ENCODE measurements around the gene YIF1B.
"Not testable (repeated sequence)": the region's sequence is repeated elsewhere in the genome, so short reads cannot be mapped to it uniquely, and the experiment has no call there.

The YIF1B gene, protein sequence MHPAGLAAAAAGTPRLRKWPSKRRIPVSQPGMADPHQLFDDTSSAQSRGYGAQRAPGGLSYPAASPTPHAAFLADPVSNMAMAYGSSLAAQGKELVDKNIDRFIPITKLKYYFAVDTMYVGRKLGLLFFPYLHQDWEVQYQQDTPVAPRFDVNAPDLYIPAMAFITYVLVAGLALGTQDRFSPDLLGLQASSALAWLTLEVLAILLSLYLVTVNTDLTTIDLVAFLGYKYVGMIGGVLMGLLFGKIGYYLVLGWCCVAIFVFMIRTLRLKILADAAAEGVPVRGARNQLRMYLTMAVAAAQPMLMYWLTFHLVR

DNA sequence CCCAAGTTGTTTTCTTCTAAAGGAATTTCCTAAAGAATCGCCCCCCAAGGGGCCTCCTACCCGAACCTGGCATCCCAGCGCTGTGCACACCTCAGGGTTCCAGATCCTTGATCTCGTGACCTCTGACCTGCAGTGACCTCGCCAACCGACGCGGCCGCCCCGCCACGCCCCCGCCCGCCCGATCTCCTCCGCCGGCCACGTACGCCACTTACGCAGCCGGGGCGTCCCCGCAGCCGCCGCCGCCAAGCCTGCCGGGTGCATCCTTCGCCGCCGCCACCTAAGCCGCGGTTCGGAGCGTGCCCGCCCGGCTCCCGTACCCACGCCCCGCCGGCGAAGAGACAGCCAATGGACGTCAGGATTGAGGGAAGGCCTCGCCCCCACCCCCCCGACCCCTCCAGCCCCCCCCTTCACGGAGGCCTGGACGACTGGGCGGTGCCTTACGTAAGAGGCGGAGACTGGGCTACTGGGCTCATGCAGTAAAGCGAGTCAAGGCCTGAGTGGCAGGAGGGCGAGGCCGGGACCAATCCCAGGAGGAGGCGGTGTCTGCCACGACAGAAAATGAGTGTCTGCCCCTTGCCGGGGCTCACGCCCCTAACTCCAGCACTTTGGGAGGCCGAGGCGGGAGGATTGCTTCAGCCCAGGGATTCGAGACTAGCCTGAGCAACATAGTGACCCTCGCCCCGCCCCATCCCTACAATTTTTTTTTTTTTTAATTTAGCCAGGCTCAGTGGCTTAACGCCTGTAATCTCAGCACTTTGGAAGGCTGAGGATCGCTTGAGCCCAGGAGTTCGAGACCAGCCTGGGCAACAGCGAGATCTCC is at the start of gene YIF1B:
YIF1B (minus strand) TSS at position 291 of the 820 bp plus-strand sequence; CDS start at position 261, 30 bp downstream.
- no peaks in the 10 kb centered on the region for H3K36me3 ChIP-seq (ENCODE audit: control insufficient read depth, insufficient read depth, low read length)
- peaks cover 20% of the 10 kb centered on the region for H3K4me1 ChIP-seq (ENCODE audit: control insufficient read depth, insufficient read depth, low read length)
- H3K9ac ChIP-seq (ENCODE audit: low read length), result peak within 1 kb of the TSS; percentile 81
- H3K27ac ChIP-seq (ENCODE audit: low read depth, low read length), result peak within 1 kb of the TSS; percentile 86; the same call in 1 of the 2 replicates
- no peaks in the 10 kb centered on the region for H3K9me3 ChIP-seq (ENCODE audit: control insufficient read depth, insufficient read depth, low read depth, low read length)
- peaks cover 36% of the 10 kb centered on the region for H3K27me3 ChIP-seq (ENCODE audit: control insufficient read depth, insufficient read depth, low read length)
- H3K4me3 ChIP-seq (ENCODE audit: low read depth, low read length), result peak within 1 kb of the TSS; percentile 98

DNA sequence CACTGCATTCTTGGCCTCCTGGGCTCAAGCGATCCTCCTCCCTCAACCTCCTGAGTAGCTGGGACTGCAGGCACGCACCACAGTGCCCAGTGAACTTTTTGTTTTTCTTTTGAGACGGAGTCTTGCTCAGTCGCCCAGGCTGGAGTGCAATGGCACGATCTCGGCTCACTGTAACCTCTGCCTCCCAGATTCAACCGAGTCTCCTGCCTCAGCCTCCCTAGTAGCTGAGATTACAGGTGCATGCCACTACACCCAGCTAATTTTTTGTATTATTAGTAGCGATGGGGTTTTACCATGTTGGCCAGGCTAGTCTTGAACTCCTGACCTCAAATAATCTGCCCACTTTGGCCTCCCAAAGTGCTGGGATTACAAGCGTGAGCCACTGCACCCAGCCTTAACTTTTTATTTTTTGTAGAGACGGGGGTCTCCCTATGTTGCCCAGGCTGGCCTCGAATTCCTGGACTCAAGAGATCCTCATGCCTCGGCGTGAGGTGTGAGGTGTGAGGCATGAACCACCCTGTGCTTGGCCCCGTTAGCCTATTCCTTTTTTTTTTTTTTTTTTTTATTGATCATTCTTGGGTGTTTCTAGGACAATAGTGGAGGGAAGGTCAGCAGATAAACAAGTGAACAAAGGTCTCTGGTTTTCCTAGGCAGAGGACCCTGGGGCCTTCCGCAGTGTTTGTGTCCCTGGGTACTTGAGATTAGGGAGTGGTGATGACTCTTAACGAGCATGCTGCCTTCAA is 47.4 kb upstream of the YIF1B start:
- not testable (repeated sequence) for H3K9me3 ChIP-seq (ENCODE audit: control insufficient read depth, insufficient read depth, low read depth, low read length); H3K4me1 ChIP-seq (ENCODE audit: control insufficient read depth, insufficient read depth, low read length); H3K9ac ChIP-seq (ENCODE audit: low read length); H3K27ac ChIP-seq (ENCODE audit: low read depth, low read length); H3K36me3 ChIP-seq (ENCODE audit: control insufficient read depth, insufficient read depth, low read length)
- peak overlapping the region; percentile 93 for H3K4me3 ChIP-seq (ENCODE audit: low read depth, low read length)
- H3K27me3 ChIP-seq (ENCODE audit: control insufficient read depth, insufficient read depth, low read length), result peaks cover 40% of the 10 kb centered on the region

DNA sequence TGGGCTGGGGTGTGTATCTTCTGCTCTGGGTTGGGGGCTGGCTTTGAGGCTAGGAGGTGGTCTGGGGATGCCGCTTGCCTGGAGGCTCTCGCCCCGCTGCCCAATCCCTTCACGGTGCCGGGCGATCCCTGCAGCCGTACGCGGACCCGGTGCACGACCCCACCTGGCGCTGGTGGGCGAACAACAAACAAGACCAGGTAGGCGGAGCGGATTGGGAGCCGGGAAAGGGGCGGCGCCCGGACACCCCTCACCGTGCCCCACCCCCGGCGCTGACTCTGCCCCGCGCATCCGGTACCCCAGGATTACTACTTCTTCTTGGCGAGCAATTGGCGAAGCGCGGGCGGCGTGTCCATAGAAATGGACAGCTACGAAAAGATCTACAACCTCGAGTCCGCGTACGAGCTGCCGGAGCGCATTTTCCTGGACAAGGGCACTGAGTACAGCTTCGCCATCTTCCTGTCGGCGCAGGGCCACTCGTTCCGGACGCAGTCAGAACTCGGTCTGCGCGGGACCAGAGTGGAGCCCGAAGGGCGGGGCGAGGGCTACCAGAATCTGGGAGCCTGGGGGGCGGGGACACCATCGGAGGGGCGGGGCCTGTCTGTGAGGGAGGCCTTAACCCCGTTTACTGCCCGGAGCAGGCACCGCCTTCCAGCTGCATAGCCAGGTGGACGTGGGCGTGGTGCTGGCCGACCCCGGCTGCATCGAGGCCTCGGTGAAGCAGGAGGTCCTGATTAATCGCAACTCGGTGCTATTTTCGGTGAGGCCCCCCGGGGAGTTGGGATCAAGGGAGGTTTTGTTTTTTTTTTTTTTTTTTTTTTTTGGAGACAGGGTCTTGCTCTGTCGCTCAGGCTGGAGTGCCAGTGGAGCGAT is 46.6 kb upstream of the YIF1B start:
- peak overlapping the region; percentile 64 for H3K9ac ChIP-seq (ENCODE audit: low read length)
- no peak overlapping the region for H3K27ac ChIP-seq (ENCODE audit: low read depth, low read length)
- no peaks in the 10 kb centered on the region for H3K36me3 ChIP-seq (ENCODE audit: control insufficient read depth, insufficient read depth, low read length)

DNA sequence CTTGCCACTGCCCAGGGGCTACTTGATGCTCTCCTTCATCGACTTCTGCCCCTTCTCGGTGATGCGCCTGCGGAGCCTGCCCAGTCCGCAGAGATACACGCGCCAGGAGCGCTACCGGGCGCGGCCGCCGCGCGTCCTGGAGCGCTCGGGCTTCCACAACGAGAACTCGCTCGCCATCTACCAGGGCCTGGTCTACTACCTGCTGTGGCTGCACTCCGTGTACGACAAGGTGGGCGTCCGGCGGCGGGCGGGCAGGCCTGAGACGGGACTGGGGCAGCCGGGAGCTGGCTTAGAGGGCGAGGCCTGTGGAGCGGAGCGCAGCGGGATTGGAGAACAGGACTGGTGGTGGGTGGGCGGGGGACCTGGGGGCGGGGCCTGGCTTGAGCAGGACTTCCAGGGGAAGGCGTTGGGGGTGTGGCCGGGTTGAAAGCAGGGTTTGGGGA is 45.9 kb upstream of the YIF1B start:
- Histone ChIP-seq H3K27me3 (ENCODE audit: control insufficient read depth, insufficient read depth, low read length) (peaks cover 44% of the 10 kb centered on the region), H3K4me3 (ENCODE audit: low read depth, low read length) (peak overlapping the region; percentile 93), H3K4me1 (ENCODE audit: control insufficient read depth, insufficient read depth, low read length) (0 out of 2 replicates have a peak, but pooled peaks cover 5% of the 10 kb centered on the region), H3K9ac (ENCODE audit: low read length) (peak overlapping the region; percentile 54), H3K9me3 (ENCODE audit: control insufficient read depth, insufficient read depth, low read depth, low read length) (peaks cover 5% of the 10 kb centered on the region), H3K27ac (ENCODE audit: low read depth, low read length) (no peak overlapping the region), H3K36me3 (ENCODE audit: control insufficient read depth, insufficient read depth, low read length) (no peaks in the 10 kb centered on the region)

More for the DNA sequence above, 46.6 kb upstream of the YIF1B start:
- Histone ChIP-seq H3K4me1 (ENCODE audit: control insufficient read depth, insufficient read depth, low read length) (0 out of 2 replicates have a peak, but pooled peaks cover 5% of the 10 kb centered on the region), H3K9me3 (ENCODE audit: control insufficient read depth, insufficient read depth, low read depth, low read length) (peaks cover 5% of the 10 kb centered on the region), H3K4me3 (ENCODE audit: low read depth, low read length) (peak overlapping the region; percentile 93), H3K27me3 (ENCODE audit: control insufficient read depth, insufficient read depth, low read length) (peaks cover 44% of the 10 kb centered on the region)

DNA sequence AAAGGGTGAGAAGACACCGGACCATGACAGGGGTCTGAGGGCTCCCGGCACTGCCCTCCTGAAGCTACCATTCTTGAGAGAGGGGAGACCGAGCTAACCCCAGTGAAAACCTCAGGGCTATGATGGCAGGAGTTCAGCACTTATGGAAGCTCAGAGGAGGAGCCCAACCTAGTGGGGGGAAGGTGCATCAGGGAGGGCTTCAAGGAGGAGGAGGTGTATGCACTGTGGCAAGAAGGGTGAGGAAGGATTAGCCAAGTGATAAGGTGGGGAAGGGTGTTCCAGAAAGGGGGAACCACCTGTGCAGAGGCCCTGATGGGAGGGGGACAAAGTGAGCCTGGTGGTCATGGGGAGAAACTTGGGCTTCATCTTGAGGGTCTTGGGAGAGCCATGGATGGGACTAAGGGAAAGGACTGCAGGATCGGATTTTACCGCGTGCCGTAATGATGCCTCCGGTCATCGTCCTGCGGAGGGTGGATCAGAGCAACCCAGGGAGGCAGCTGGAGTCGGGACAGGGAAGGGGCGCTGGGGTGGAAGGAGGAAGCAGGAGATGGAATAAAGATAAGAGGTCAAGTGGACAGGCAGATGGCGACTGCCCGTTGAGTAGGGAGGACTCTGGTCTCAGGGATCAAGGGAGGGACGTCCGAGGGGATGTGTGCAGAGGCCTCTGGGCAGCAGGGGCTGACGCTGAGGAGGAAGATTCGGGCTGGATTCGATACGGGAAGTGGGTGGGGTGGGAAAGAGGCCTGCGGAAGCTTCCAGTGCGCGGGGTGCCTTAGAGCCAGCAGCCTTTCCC is 45.3 kb upstream of the YIF1B start:
- Histone ChIP-seq H3K4me1 (ENCODE audit: control insufficient read depth, insufficient read depth, low read length) (0 out of 2 replicates have a peak, but pooled peaks cover 5% of the 10 kb centered on the region), H3K36me3 (ENCODE audit: control insufficient read depth, insufficient read depth, low read length) (no peaks in the 10 kb centered on the region), H3K9me3 (ENCODE audit: control insufficient read depth, insufficient read depth, low read depth, low read length) (peaks cover 5% of the 10 kb centered on the region), H3K4me3 (ENCODE audit: low read depth, low read length) (peak overlapping the region; percentile 93), H3K9ac (ENCODE audit: low read length) (peak overlapping the region; percentile 54), H3K27me3 (ENCODE audit: control insufficient read depth, insufficient read depth, low read length) (peaks cover 51% of the 10 kb centered on the region), H3K27ac (ENCODE audit: low read depth, low read length) (no peak overlapping the region)

DNA sequence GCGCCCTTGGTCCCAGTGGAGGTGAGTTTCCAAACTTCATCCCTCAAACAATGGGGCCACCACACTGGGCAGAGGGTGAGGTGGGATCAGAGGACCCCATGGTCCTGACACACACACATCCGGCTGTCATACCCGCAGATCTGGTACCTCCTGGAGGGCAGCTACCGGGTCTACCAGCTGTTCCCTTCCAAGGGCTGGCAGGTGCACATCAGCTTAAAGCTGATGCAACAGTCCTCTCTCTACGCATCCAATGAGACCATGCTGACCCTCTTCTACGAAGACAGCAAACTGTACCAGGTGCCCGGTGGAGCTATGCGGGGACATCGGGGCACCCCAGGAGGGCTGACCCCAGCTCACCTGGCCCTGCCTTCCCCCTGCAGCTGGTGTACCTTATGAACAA is 44.6 kb upstream of the YIF1B start:
- H3K9ac ChIP-seq (ENCODE audit: low read length), result no peak overlapping the region
- peaks cover 52% of the 10 kb centered on the region for H3K27me3 ChIP-seq (ENCODE audit: control insufficient read depth, insufficient read depth, low read length)
- H3K4me1 ChIP-seq (ENCODE audit: control insufficient read depth, insufficient read depth, low read length), result 0 out of 2 replicates have a peak, but pooled peaks cover 5% of the 10 kb centered on the region
- H3K9me3 ChIP-seq (ENCODE audit: control insufficient read depth, insufficient read depth, low read depth, low read length), result peaks cover 5% of the 10 kb centered on the region
- H3K27ac ChIP-seq (ENCODE audit: low read depth, low read length), result no peak overlapping the region
- no peak overlapping the region for H3K4me3 ChIP-seq (ENCODE audit: low read depth, low read length)
- H3K36me3 ChIP-seq (ENCODE audit: control insufficient read depth, insufficient read depth, low read length), result no peaks in the 10 kb centered on the region

DNA sequence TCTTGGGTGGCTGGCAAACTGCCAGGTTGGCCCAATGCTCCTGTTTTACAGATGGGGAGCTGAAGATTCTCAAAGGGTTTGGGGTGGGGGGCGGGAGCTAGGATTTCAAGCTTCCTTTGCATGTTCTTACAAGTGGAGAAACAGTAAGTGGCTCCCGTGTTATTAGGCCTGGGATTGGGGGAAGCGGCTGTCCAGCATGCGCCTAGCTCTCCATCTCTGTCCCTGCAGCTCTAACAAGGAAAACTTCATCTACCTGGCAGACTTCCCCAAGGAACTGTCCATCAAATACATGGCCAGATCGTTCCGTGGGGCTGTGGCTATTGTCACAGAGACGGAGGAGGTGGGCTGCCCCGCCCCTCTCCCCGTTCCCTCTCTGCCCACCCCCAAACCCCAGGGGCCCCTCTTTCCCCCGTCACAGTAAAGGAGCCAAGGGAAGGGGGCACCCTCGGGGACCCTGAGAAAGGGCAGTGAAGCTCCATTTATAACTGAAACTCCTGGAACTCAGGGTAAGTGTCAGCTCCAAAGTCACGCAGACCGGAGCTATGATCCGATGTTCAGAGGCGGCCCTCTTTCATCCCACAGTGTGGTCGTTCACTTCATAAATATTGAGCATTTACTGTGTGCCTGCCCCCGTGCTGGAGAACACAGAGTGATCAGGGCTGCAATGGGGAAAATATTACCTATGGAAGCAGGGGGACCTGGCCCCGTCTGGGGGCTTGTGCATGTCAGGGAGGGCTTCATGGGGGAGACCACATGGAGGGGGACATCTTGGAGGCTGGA is 43.7 kb upstream of the YIF1B start:
- Histone ChIP-seq H3K9me3 (ENCODE audit: control insufficient read depth, insufficient read depth, low read depth, low read length) (no peaks in the 10 kb centered on the region), H3K36me3 (ENCODE audit: control insufficient read depth, insufficient read depth, low read length) (no peaks in the 10 kb centered on the region), H3K4me3 (ENCODE audit: low read depth, low read length) (no peak overlapping the region), H3K4me1 (ENCODE audit: control insufficient read depth, insufficient read depth, low read length) (0 out of 2 replicates have a peak, but pooled peaks cover 5% of the 10 kb centered on the region), H3K9ac (ENCODE audit: low read length) (no peak overlapping the region), H3K27me3 (ENCODE audit: control insufficient read depth, insufficient read depth, low read length) (peaks cover 52% of the 10 kb centered on the region), H3K27ac (ENCODE audit: low read depth, low read length) (no peak overlapping the region)

DNA sequence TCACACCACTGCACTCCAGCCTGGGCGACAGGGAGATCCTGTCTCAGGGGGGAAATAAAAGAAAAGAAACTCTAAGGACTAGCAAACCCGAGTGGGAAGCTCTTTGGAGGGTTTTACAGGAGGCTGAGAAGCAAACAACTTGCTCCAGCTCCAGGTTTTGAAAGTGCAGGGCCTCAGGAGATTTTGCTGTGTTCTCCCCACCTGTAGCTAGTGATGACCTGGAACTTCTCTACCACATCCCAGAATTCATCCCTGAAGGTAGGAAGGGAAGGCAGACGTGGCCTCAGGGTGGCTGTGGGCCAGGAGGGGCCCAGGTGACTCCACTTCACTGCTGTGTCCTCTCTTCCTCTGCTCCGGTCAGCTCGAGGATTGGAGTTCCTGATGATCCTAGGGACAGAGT is 42.3 kb upstream of the YIF1B start:
- H3K27ac ChIP-seq (ENCODE audit: low read depth, low read length), result no peak overlapping the region
- no peak overlapping the region for H3K4me3 ChIP-seq (ENCODE audit: low read depth, low read length)
- 0 out of 2 replicates have a peak, but pooled peaks cover 5% of the 10 kb centered on the region for H3K4me1 ChIP-seq (ENCODE audit: control insufficient read depth, insufficient read depth, low read length)
- H3K9ac ChIP-seq (ENCODE audit: low read length), result no peak overlapping the region
- peaks cover 52% of the 10 kb centered on the region for H3K27me3 ChIP-seq (ENCODE audit: control insufficient read depth, insufficient read depth, low read length)
- H3K9me3 ChIP-seq (ENCODE audit: control insufficient read depth, insufficient read depth, low read depth, low read length), result no peaks in the 10 kb centered on the region
- H3K36me3 ChIP-seq (ENCODE audit: control insufficient read depth, insufficient read depth, low read length), result no peaks in the 10 kb centered on the region
